Stomach (tissue), 4 donors: Measurements from ENCODE around the gene FLRT2.

Source experiments
- CTCF ChIP-seq, 7 experiments: fragments of 450-650 bp in 4 of 7; fragments of 200-600 bp in 3 of 7; sonication (generic) in 3 of 7; IDR thresholded peaks; one replicate each; pipeline ENCODE4 v1.5.1; 2016 to 2019; ENCODE audit warnings: antibody characterized with exemption in 7 of 7, control low read depth in 2 of 7, mild to moderate bottlenecking in 1 of 7
- EP300 ChIP-seq: sonication (generic); formaldehyde crosslinking; IDR thresholded peaks from one replicate; pipeline ENCODE4 v1.6.1; 2017; ENCODE audit warnings: antibody characterized with exemption
- POLR2A ChIP-seq, 4 donors: fragments of 450-650 bp; IDR thresholded peaks; one replicate each; pipeline ENCODE4 v1.6.1; 2016; ENCODE audit warnings: antibody characterized with exemption in 4 of 4, control low read depth in 2 of 4, mild to moderate bottlenecking in 1 of 4, moderate library complexity in 1 of 4

DNA sequence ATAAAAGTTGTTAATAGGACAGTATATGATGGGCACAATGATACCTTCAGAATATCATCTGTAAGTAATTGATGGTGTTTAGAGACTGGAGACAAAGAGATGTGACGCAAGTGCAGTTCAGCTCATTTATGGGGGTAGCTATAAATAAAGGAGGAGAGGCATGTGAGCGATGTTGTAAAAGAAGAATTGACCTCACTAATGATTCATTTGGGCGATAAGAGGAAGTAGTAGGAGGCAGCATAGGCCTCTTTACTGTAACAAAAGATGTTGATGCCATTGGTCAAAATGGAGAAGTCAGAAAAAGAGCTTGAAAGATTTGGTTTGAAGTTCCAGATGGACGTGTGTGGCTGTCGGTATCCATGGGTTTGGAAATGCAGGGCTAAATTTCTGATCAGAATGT lies 70.0 kb downstream of the FLRT2 start:
- TF ChIP-seq CTCF (IDR thresholded peaks at IDR 0.05) (no peak), POLR2A (IDR thresholded peaks at IDR 0.05) (no peak), EP300 (no peak)
